Esophagus mucosa (tissue), 1 donor: ENCODE data around the gene VAMP4. TPM values are rescaled to one million over a fixed set of nuclear protein-coding genes. Genes with fewer than 3 reads are reported as not detected.

Experiments
- total RNA-seq: library from RNA; stranded (reverse); gene quantifications from one replicate; pipeline ENCODE4 v1.2.4, GENCODE V29; 2023
- donor health status: DM: yes; HTN: yes; CAD: no.

The VAMP4 gene
- total RNA-seq, 1 donor from 2014 or later: 8.6 TPM

Other genes starting within 250 kb of the VAMP4 start
- not detected for gene MYOCOS, start 119.8 kb downstream of the VAMP4 start, total RNA-seq
- gene MYOC, start 89.4 kb downstream of the VAMP4 start, total RNA-seq: 0.20 TPM
- 15.4 TPM for gene METTL13, start 39.6 kb upstream of the VAMP4 start, total RNA-seq
- gene DNM3, start 99.4 kb upstream of the VAMP4 start, total RNA-seq: 1.6 TPM